ENCODE data around the gene OSGEP.

GRCh38 chr14:20441461-20441860, 13.2 kb downstream of the OSGEP start:
- no peak for TF ChIP-seq CTCF (IDR thresholded peaks at IDR 0.05)
- no peak for TF ChIP-seq POLR2A (IDR thresholded peaks at IDR 0.05)
- TF ChIP-seq POLR2AphosphoS5 (IDR thresholded peaks at IDR 0.05), result no peak
- TF ChIP-seq EP300 (IDR thresholded peaks at IDR 0.05), result no peak

Data from stomach (tissue), 4 donors.